OCI-LY7 (cell line): ENCODE results near the gene IFT80. TPM values are rescaled to one million over a fixed set of nuclear protein-coding genes. Genes with fewer than 3 reads are reported as not detected.
"Not testable (repeated sequence)": the region's sequence is repeated elsewhere in the genome, so short reads cannot be mapped to it uniquely, and the experiment has no call there.

ENCODE experiments used
- BruUV-seq: library from RNA; stranded (reverse); fragments of 400-500 nt; replicated peaks from 2 replicates; lab custom pipeline; 2021; lab: Mats Ljungman, UMichigan
- CTCF ChIA-PET: fragments of 300-600 bp; sonication (Branson Sonifier 250); formaldehyde crosslinking; loops from one replicate; lab custom pipeline; 2022; ENCODE audit warnings: antibody characterized with exemption; ENCODE audit not compliant: unreplicated experiment; lab: Charles Lee
- POLR2A ChIA-PET: fragments of 300-600 bp; sonication (Branson Sonifier 250); formaldehyde crosslinking; loops from one replicate; lab custom pipeline; 2022; ENCODE audit warnings: antibody characterized with exemption; lab: Charles Lee
- DNase-seq: peaks from one replicate; pipeline ENCODE4 v3.0.0-alpha.2; 2015; ENCODE audit warnings: low spot score
- H2AFZ ChIP-seq: fragments of 200-600 bp; sonication (generic), shearing (Covaris generic); 2 replicates; pipeline ENCODE4 v1.6.1; 2014; ENCODE audit warnings: mild to moderate bottlenecking, antibody characterized with exemption, low read length, moderate library complexity
- H3K27ac ChIP-seq: fragments of 200-600 bp; sonication (generic); 2 replicates; pipeline ENCODE4 v1.5.1; 2014; ENCODE audit warnings: mixed run types, low read depth, mild to moderate bottlenecking, moderate library complexity, low read length, inconsistent platforms; ENCODE audit not compliant: poor library complexity, severe bottlenecking
- H3K36me3 ChIP-seq: fragments of 200-600 bp; sonication (generic); 2 replicates; pipeline ENCODE4 v1.6.1; 2014; ENCODE audit warnings: mild to moderate bottlenecking, antibody characterized with exemption, low read length, moderate library complexity, mixed read lengths; ENCODE audit not compliant: insufficient read depth
- H3K4me1 ChIP-seq: fragments of 200-600 bp; sonication (generic); 2 replicates; pipeline ENCODE4 v1.5.1; 2014; ENCODE audit warnings: mild to moderate bottlenecking, low read length; ENCODE audit not compliant: insufficient read depth, poor library complexity, severe bottlenecking
- H3K4me2 ChIP-seq: fragments of 200-600 bp; sonication (generic); 2 replicates; pipeline ENCODE4 v1.6.1; 2014; ENCODE audit warnings: mild to moderate bottlenecking, low read length
- H3K4me3 ChIP-seq: fragments of 200-600 bp; sonication (generic); 2 replicates; pipeline ENCODE4 v1.5.1; 2014; ENCODE audit warnings: mild to moderate bottlenecking, low read depth, low read length; ENCODE audit not compliant: poor library complexity, severe bottlenecking
- H3K79me2 ChIP-seq: fragments of 200-600 bp; sonication (generic); 2 replicates; pipeline ENCODE4 v1.6.1; 2016; ENCODE audit warnings: low read depth, mild to moderate bottlenecking, low read length, moderate library complexity, mixed read lengths; ENCODE audit not compliant: insufficient read depth
- H3K9me2 ChIP-seq: fragments of 200-600 bp; sonication (generic); 2 replicates; pipeline ENCODE4 v1.6.1; 2016; ENCODE audit warnings: mild to moderate bottlenecking, low read length, mixed read lengths; ENCODE audit not compliant: insufficient read depth
- H3K9me3 ChIP-seq: fragments of 200-600 bp; sonication (generic); 2 replicates; pipeline ENCODE4 v1.6.1; 2014; ENCODE audit warnings: mild to moderate bottlenecking, mixed run types, low read length, mixed read lengths
- H4K20me1 ChIP-seq: fragments of 200-600 bp; sonication (generic); 2 replicates; pipeline ENCODE4 v1.6.1; 2014; ENCODE audit warnings: mild to moderate bottlenecking, antibody characterized with exemption, low read length, moderate library complexity, mixed read lengths; ENCODE audit not compliant: insufficient read depth
- CTCF ChIP-seq: fragments of 200-600 bp; sonication (generic); conservative IDR thresholded peaks from 2 replicates; pipeline ENCODE4 v1.5.1; 2014; ENCODE audit warnings: mild to moderate bottlenecking, antibody characterized with exemption, low read length, moderate library complexity, mixed read lengths
- EZH2phosphoT487 ChIP-seq: fragments of 200-600 bp; sonication (generic); IDR thresholded peaks from 2 replicates; pipeline ENCODE4 v1.6.1; 2018; ENCODE audit warnings: low read depth, borderline replicate concordance, mild to moderate bottlenecking, mixed run types, antibody characterized with exemption, low read length, moderate library complexity, mixed read lengths
- intact Hi-C: fragments of 100-400 bp; cut with micrococcal nuclease; formaldehyde crosslinking; loops from one replicate; pipeline ENCODE4 v1.10.0; 2022; ENCODE audit not compliant: unreplicated experiment
- total RNA-seq, 2 experiments: library from RNA; depleted of rRNA in 1 of 2; stranded (reverse); fragments of >200 nt in 1 of 2; shearing (Covaris generic) in 1 of 2; gene quantifications; 2 replicates each; pipeline ENCODE4 v1.2.3, GENCODE V29; 2014 to 2022

IFT80 gene
- total RNA-seq, 2 experiments from 2014 or later: 33.5 to 49.5 TPM

GRCh38 chr3:160331127-160331937 lies 67.7 kb downstream of the IFT80 start:
- Histone ChIP-seq H3K4me3 (no peak overlapping the region), H3K36me3 (no peaks in the 10 kb centered on the region), H2AFZ (no peak overlapping the region), H3K79me2 (no peaks in the 10 kb centered on the region), H3K4me2 (no peak overlapping the region), H3K9me2 (no peaks in the 10 kb centered on the region), H3K27ac (no peak overlapping the region), H4K20me1 (no peaks in the 10 kb centered on the region), H3K4me1 (no peaks in the 10 kb centered on the region), H3K9me3 (no peaks in the 10 kb centered on the region)
- intact Hi-C loops: loop anchor here (5.0 kb wide), 1 partner anchor 34 kb away; no protein-coding TSS in a partner anchor
- BruUV-seq: no TSS peak
- DNase-seq: no peak
- ChIA-PET CTCF (no interaction called here), POLR2A (no interaction called here)
- TF ChIP-seq CTCF: no peak
- TF ChIP-seq EZH2phosphoT487: no peak

- no peak for TF ChIP-seq EZH2phosphoT487
- TF ChIP-seq CTCF: no peak
- Histone ChIP-seq H3K4me2 (no peak overlapping the region), H3K9me2 (no peaks in the 10 kb centered on the region), H3K4me3 (no peak overlapping the region), H2AFZ (no peak overlapping the region), H3K79me2 (no peaks in the 10 kb centered on the region), H3K27ac (no peak overlapping the region), H3K36me3 (no peaks in the 10 kb centered on the region), H3K9me3 (no peaks in the 10 kb centered on the region), H4K20me1 (no peaks in the 10 kb centered on the region), H3K4me1 (no peaks in the 10 kb centered on the region)
- intact Hi-C loops: loop anchor here (5.0 kb wide), 1 partner anchor 33 kb away; no protein-coding TSS in a partner anchor
- BruUV-seq: no TSS peak
- ChIA-PET POLR2A (no interaction called here), CTCF (no interaction called here)
- no peak for DNase-seq
Observed at GRCh38 chr3:160330690-160331089, 68.3 kb downstream of the IFT80 start.

GRCh38 chr3:160330109-160330508 lies 68.9 kb downstream of the IFT80 start:
- POLR2A ChIA-PET: no interaction called here
- no peak for DNase-seq
- Histone ChIP-seq H2AFZ (no peak overlapping the region), H3K4me3 (no peak overlapping the region), H3K9me2 (no peaks in the 10 kb centered on the region), H3K27ac (no peak overlapping the region), H3K9me3 (no peaks in the 10 kb centered on the region), H3K4me2 (no peak overlapping the region), H3K79me2 (no peaks in the 10 kb centered on the region), H3K36me3 (no peaks in the 10 kb centered on the region), H3K4me1 (no peaks in the 10 kb centered on the region), H4K20me1 (no peaks in the 10 kb centered on the region)
- CTCF ChIA-PET: no interaction called here
- intact Hi-C loops: loop anchor here (5.0 kb wide), 1 partner anchor 33 kb away; no protein-coding TSS in a partner anchor
- no TSS peak for BruUV-seq
- TF ChIP-seq CTCF: no peak

- DNase-seq, H3K27ac ChIP-seq, H3K79me2 ChIP-seq, H3K9me3 ChIP-seq, H3K4me1 ChIP-seq, BruUV-seq, intact Hi-C loops, CTCF ChIA-PET, H3K4me2 ChIP-seq, H3K36me3 ChIP-seq, H3K4me3 ChIP-seq, H3K9me2 ChIP-seq, H2AFZ ChIP-seq, H4K20me1 ChIP-seq: not testable (repeated sequence)
- POLR2A ChIA-PET: interaction anchor here (0.6 kb wide), 1 partner anchor 260 kb away, joined by 3 read pairs; no protein-coding TSS in a partner anchor
Observed at GRCh38 chr3:160326286-160326685, 72.7 kb downstream of the IFT80 start.
